HG03139 (cell line): ENCODE results near the gene ADARB2.

Experiments
- ATAC-seq: cut with Tn5 transposase; IDR thresholded peaks from one replicate; pipeline ENCODE4 v1.9.1; 2021; ENCODE audit not compliant: unreplicated experiment

Gene ADARB2

DNA sequence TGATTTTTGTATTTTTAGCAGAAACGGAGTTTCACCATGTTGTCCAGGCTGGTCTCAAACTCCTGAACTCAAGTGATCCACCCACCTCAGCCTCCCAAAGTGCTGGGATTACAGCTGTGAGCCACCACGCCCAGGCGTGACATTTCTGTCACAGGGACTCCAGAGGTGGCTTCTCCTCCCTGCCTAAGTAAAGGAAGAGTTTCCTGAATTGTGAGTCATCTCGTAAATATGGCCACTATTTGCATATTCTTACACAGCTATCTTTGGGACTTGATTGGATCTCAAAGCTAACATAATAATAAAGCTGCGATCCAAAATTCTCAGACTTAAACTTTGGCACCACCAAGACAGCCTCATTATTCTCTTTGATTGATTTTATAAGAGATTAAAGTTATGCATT, 50.1 kb downstream of the ADARB2 start:
- no peak for ATAC-seq

DNA sequence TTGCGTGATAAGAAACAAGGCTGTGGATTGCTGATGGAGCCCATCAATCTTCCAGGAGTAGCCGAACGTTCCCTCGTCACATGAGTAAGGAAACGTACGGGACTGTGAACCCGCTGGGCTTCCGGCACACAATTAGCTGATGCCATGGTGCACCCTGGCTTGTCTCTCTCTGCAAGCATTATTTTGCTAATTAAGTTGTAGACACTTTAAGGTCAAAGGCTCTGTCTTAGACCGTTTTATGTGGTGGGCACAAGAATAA, 50.9 kb downstream of the ADARB2 start:
- no peak for ATAC-seq

- no peak for ATAC-seq
Observed at GRCh38 chr10:1685699-1686490, 51.4 kb downstream of the ADARB2 start.

DNA sequence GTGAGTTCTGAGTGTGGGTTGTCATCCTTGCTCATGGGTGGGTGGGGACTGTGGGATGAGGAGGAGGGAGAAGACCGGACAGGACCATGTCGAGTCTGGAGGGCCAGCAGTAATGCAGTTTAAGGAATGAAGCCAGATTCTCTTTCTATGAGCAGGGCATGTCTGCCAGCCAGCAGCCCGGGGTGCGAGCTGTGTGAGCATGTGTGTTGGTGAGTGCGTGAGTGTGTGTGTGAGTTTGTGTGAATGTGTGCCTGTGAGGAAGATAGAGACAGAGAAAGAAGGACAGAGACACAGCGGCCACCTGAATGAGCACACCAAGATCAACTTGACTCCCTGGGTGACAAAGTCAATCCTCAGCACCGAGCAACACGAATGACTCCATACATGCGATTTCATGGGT, 52.3 kb downstream of the ADARB2 start:
- no peak for ATAC-seq

GRCh38 chr10:1683649-1684048, 53.7 kb downstream of the ADARB2 start:
- no peak for ATAC-seq

DNA sequence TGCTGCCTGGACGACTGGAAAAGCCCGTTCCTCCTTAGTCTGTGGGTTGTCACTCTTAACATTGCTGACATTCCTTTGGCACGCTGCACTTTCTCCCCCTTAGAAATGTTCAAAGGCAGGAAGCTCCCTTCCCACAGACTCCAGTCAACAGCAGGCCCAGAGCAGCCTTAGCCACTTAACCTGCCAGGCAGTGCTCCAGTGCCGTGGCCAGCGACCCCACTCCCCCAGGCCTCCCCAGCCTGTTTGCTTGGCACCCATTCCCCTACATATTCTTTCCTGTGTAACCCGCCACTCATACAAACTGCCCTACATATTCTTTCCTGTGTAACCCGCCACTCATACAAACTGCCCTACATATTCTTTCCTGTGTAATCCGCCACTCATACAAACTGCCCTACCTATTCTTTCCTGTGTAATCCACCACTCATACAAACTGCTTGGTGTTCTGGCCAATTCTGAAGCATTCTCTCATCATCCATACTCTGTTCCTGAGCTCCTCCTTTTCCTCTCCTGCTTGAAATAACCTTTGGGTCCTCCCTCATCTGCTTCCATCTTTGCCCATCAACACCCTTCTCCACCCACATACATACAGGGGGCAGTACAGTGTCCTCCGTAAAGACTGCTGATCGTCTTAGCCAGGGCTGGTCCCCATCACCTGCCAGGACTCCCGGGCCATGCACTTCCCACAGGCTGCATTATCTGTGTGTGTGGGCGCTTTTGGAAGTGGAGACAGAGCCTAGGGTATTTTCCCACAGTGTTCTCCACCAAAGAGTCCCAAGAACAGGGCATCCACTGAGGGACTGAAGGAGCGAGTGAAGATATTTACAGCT, 57.3 kb downstream of the ADARB2 start:
- no peak for ATAC-seq

- ATAC-seq: no peak
Observed at GRCh38 chr10:1678084-1678483, 59.2 kb downstream of the ADARB2 start.

GRCh38 chr10:1677307-1677939, 59.9 kb downstream of the ADARB2 start:
- no peak for ATAC-seq

DNA sequence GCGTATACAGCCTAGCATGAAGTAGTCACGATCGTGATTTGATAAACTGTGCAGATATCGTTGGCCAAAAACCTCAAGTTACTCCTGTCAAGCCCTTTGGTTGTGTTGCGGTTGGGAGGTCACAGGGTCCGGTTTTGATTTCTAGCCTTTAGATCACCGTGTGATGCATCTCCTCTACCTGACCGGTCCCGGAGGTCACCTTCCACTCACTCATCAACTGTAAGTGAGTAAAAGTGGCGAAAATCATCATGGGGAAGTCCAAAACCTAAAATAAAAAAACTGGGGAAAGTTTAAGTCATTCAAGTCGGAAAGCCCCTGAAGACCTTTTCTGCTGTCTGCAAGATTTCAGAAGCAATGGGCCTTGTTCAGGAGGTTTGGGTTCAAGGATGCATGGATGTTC, 62.8 kb downstream of the ADARB2 start:
- ATAC-seq: no peak

DNA sequence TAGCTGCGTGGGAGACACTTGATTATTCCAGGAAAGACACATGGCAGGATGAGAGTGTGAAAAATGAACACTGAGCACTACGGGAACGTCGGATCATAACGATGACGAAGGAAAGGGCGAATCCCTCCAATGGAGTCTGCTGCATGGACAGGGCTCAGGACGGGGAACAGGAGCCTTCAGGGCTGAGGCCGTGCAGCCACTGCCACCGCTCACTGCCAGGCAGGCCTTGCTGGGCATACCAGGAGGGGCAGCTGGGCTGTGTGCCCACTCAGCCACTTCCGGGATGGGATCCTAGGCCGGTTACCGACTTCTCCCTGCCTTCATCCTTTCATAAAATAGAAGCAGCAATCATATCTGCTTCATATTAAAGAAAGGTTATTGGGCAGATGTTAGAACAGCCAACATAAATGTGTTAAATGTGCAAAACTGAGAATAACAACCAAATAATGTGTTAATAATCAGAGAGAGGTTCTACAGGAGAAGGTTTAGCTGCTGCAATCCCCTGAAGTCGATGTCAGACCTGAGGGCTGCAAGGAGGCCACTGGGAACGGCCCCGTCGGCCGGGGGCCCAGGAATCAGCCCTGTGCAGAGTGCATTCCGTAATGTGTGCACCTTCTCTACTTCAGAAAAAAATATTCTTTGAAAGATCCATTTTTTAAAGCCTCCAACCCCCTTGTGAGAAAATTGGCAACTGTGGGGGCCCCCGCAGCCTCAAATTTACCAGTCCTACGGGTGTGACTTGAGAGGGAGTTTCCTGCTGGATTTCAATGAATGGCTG, 63.6 kb downstream of the ADARB2 start:
- no peak for ATAC-seq

DNA sequence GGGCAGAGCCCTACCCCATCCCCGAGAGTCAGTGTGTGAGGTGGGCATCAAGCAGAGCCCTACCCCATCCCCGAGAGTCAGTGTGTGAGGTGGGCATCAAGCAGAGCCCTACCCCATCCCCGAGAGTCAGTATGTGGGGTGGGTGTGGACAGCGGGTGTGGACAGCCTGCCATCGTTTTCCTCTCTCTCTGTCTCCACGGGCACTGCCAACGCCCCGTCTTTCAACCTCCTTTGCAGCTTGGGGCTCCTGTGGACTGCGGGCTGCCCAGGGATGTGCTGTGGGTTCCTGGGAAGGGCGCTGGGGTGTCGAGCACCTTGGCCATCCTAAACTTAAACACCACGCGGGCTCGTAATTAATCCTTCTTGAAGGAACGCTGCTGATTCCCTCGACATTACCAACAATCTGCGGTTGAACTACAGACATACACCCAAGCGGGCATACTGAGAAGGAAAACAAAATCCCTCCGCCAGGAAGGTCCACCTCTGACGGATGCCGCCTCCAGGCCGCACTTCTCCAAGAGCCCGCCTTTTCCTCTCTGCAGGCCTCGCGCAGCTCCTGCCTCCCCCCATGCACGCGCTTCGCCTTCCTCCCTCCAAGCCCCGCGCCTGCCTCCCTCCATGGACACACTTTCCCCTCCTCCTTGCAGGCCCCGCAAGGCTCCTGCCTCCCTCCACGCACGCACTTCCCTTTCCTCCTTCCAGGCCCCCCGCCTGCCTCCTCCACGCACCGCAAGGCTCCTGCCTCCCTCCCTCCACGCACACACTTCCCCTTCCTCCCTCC, 65.1 kb downstream of the ADARB2 start:
- ATAC-seq: no peak

- no peak for ATAC-seq
Observed at GRCh38 chr10:1671366-1672000, 65.8 kb downstream of the ADARB2 start.

DNA sequence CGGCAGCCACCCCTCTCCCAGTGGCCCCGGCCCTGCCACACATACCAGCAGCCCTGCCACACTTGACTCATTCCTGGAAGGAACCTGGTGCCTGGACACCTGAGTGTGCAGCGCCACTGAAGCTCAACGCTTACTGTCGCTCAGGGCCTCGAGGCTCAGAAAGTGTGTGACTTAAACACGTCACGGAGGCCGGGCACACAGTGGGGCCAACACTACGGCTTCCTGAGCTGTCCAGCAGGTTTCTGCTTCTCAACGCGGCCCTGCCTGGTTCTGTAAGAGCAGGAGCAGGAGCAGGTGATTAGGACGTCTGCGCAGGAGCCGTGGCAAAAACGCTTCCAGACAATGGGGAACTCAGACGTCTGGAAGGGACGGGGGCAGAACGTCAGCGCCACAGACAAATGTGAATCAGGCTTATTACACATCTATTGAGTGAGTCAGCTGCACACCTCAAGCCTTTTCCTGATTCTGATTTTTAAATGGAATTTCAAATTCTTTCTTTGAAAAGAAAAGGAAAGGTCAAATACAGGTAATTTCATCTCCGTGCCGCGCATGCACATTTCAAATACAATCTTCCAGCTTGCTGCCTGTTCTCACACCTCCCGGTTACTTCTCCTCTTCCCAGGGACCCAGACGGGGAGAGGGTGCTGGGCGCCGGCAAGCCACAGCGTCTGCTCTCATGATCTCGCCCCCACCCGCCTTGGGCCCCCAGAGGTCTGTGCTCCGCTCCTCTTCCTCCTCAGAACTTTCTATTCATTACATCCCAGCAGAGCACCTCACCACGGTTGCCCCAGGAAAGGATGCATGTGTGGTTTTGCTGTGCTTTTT, 66.6 kb downstream of the ADARB2 start:
- ATAC-seq: no peak

DNA sequence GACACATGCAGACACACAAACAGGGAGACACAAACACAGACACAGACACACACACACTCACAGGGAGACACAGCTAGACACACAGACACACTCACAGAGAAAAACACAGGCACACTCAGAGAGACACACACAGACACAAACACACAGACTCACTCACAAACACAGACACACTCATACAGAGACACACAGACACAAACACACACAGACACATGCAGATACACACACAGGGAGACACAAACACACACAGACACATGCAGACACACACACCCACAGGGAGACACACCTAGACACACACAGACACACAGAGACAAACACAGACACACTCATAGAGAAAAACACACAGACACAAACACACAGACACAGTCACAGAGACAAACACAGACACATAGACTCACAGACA, 67.9 kb downstream of the ADARB2 start:
- ATAC-seq: no peak

DNA sequence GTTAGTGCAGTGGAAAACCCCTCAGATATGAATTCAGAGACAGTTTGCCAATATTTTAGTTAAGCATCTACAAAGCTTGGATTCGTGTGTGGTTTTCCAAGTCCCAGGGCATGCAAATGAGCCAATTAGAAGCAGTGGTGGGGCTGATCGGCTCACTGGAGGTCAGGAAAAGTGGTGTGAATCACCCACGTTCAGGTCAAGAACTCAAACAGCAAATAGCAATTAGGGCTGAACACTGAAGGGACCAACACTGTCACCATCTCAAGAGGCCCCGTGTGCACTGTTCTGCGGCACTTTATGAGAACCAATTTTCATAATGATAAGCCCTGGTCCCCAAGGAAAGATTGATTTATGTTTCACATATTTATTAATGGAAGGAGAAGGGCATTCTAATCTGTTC, 68.9 kb downstream of the ADARB2 start:
- no peak for ATAC-seq

DNA sequence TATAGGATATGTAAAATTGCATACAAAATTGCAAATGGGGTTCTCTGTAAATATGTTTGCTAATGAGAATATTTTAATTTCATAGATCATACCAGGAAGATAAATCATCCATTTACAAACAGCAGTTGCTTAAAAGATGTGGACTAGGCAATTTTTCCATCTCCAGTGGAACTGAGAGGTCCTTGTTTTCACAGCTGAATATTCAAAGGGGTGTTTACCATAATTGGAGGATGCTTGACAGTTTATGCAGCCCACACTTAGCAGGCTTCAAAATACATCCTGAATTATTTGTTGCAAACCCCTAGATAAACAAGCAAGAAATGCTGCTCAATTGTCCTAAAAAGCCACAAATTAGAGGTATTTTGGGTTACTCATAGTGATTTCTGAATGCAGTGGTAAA, 69.9 kb downstream of the ADARB2 start:
- no peak for ATAC-seq

DNA sequence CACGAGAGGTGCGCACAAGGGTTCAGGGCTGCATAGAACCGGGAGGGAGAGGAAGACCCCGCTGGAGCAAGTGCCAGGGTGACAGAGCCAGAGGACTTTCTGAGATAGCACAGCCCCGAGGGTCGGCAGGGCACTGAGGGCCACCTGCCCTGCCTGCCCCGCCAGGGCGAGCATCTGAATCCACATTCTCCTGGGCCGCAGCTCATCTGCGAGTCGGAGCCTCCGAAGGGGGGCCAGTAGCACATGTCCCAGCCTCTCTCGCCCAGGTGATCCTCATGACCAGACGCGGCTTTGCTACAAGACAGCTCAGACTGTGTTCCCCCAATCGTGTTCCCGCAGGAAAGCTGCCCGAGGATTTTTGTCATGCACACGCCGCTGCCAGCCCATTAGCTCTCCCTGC, 71.2 kb downstream of the ADARB2 start:
- no peak for ATAC-seq

DNA sequence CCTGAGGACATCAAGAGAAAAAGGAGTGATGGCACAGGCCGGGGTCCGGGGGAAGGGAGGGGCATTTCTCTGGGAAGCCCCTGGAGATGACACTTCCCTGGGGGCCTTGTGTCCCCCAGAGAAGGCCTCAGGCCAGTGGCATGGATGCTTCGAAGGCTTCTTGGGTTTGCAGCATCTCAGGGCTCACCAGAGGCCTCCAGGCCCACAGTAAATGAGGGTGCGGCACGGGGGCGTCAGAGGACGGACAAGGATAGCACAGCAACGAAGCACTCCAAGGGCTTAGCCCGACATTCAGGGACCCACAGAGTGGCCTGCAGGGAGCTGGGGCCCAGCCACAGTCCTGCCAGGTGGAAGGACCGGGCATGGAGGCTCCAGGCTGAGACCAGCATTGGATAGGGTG, 71.6 kb downstream of the ADARB2 start:
- no peak for ATAC-seq

DNA sequence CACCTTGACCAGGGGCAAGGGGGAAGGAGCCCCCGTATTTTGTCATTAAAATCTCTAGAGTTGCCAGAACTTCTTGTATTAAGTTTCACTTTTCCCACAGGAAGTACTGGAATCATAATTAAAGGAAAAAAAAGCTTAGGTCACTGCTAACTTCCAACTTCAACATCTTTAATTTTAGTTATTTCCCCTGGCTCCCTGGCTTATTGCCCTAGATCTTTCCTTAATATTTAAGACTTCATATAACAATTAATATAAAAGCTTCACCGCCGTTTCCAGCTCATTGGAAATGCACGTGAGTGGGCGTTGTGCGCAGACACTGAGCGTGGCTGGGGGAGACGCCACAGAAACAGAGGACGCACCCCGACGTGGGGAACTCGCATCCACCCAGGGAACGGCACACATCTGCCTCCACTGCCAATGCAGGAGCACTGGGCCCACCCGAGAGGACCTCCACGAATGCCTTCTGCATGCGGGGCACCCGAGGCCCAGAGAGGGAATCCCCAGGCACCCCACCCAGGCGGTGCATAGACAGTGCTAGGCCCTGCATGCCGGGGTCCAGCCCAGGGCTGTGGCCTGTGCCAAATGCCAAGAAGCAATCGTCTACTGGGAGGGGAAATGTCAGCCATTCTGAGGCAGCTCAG, 72.2 kb downstream of the ADARB2 start:
- no peak for ATAC-seq
